SHP77 (cell line): ENCODE data around the gene VAV1.
"Not testable (repeated sequence)": the region's sequence is repeated elsewhere in the genome, so short reads cannot be mapped to it uniquely, and the experiment has no call there.

Experiments
- DNase-seq, 2 experiments: peaks; one replicate each; lab custom pipeline; 2025; lab: John Stamatoyannopoulos, UW

The VAV1 gene

DNA sequence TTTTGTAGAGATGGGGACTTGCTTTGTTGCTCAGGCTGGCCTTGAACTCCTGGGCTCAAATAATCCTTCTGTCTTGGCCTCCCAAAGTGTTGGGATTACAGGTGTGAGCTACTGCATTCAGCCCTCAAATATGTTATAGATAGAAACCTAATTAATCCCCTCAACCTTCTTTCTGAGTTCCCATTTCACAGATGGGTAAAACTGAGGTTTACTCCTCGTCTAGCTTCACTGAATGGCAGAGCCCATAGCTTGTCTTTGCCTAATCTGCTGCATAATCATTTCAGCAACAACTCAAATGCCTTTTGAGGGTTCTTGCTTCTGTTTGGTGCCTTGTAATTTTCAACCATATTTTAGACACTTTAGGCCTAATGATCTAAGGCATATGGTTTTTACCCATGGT lies 78.9 kb downstream of the VAV1 start:
- DNase-seq = no peak

DNA sequence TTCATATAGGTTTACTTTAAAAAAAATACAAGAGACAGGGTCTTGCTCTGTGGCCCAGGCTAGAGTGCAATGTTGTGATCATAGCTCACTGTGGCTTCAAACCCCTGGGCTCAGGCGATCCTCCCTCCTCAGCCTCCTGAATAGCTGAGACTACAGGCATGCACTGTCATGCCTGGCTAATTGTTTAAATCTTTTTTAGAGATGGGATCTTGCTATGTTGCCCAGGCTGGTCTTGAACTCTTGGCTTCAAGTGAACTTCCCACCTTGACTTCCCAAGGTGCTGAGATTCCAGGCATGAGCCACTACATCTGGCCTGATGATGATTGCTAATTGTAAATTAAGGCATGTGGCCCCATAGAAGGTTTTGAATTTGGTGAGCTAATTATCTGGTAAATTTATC lies 79.5 kb downstream of the VAV1 start:
- DNase-seq = no peak

DNA sequence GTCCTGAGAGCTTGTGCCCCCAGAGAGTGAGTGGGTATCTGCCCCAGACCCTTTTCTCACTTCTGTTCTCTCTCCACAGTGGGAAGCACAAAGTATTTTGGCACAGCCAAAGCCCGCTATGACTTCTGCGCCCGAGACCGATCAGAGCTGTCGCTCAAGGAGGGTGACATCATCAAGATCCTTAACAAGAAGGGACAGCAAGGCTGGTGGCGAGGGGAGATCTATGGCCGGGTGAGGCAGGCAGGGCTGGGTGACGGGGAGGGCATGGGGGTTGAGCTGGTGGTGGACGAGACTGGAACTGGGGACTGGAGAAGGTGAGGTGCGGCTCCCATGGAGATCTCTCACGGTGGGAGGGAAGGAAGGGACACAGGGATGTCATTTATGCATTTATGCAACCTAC lies 81.4 kb downstream of the VAV1 start:
- no peak for DNase-seq

DNA sequence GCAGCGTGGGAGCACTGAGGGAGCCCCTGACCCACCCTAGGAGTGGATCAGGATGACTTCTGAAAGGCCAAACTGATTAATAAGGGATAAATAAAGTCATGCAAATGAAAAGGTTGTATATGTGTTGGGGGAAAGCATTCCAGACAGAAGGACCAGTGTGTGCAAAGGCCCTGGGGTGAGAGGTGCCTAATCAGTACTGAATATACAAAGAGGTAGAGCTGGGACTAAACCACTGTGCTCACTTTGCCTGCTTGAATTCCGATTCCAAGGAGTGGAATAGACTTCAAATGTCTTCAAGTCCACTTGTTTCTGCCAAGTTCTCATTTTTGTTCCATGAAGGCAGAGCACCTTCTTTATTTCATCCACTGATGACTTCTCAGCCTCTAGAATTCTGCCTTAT lies 82.2 kb downstream of the VAV1 start:
- DNase-seq = no peak

DNA sequence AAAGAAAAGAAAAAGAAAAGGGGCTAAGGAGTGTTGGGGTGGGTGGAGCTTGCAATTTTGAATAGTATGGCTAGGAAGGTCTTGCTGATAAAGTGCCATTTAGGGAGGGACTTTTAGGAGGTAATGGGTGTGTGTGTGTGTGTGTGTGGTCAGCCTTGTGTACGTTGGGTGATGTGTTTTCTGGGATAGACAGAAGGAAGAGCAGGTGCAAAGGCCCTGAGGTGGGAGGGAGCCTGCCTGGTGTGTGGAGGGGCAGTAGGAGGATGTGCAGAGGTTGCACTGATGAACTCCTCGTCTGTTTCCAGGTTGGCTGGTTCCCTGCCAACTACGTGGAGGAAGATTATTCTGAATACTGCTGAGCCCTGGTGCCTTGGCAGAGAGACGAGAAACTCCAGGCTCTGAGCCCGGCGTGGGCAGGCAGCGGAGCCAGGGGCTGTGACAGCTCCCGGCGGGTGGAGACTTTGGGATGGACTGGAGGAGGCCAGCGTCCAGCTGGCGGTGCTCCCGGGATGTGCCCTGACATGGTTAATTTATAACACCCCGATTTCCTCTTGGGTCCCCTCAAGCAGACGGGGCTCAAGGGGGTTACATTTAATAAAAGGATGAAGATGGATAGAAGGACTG lies 84.4 kb downstream of the VAV1 start:
- no peak for DNase-seq

DNA sequence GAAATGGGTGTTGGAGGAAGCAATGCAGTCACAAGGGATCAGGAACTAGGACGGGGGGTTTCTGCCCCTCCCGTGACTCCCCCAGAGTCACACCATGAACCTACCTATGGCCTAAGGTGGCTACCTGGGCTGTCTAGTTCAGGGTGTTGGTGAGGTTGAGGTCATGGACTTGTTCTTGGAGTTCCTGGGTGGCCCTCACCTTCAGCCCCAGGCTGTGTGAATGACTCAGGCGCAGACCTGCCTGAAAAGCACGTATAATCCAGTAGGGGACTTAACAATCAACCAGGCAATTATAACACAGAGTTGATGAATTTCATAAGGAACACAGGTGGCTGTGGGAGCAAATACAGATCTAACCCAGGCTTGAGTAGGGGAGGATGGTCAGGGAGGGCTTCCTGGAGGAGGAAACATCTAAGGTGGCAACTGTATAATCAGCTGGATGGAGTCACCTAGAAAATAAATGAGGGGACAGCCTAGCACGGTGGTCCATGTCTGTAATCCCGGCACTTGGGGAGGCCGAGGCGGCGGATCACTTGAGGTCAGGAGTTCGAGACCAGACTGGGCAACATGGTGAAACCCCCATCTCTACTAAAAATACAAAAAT lies 89.3 kb downstream of the VAV1 start:
- no peak for DNase-seq

DNA sequence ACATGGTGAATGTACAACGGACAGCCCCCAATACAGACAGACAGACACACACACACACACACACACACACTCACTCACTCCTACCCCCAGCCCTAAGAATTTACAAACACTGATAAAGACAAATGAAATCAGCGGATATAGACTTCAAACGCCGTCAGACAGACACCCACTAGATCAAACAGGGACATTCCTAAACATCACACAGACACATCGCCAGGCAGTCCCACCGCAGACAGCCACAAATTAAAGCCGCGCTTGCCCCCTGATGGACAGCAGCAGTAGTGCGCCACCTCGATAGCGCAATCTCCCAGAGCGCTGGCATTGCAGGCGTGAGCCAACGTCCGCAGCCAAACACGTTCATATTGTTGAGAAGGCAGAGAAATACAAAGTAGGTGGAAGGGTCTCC lies 90.2 kb downstream of the VAV1 start:
- peak; percentile 47 to 62 for DNase-seq

DNA sequence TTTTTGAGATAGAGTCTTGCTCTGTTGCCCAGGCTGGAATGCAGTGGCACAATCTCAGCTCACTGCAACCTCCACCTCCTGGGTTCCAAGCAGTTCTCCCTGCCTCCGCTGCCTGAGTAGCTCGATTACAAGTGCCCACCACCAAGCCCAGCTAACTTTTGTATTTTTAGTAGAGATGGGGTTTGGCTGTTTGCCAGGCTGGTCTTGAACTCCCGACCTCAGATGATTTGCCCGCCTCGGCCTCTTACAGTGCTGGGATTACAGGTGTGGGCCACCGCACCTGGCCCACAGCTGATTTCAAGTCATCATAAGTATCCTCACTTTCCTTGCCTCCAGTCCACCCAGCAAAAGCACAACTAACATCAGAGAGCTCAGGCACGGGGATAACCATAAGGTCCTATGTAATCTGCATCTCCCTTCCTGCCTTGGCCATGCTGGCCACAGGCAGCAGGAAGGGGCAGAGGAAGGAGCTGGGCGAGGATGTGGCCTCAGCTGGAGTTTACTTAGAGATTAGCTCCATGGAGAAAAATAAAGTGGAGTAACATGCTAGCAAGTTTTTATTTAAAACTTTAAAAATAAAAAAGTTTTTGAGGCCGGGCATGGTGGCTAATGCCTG lies 91.9 kb downstream of the VAV1 start:
- no peak for DNase-seq

DNA sequence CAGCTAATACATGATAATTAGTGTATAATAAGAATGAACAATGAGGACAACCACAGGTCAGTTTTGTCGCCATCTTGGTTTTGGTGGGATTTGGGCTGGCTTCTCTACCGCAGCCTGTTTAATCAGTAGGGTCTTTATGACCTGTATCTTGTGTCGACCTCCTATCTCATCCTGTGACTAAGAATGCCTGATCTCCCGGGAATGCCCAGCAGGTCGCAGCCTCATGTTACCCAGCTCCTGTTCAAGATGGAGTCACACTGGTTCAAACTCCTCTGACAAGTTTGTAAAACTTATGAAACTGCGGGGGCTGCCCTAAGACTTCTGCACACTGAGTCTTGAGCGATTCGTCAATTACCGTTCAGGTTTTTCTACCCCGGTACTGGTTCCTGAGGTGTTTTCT lies 93.3 kb downstream of the VAV1 start:
- DNase-seq = no peak

DNA sequence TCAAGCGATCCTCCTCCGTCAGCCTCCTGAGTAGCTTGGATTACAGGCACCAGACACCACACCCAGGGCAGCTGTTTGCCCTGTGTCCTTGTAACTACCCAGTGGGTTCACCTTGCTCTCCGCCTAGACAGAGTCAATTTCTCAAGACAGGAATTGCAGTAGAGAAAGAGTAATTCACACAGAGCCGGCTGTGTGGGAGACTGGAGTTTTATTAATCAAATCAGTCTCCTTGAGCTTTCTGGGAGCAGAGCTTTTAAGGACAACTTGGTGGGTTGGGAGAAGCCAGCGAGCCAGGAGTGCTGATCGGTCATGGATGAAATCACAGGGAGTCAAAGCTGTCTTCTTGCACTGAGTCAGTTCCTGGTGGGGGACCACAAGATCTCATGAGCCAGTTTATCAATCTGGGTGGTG lies 94.2 kb downstream of the VAV1 start:
- no peak for DNase-seq

DNA sequence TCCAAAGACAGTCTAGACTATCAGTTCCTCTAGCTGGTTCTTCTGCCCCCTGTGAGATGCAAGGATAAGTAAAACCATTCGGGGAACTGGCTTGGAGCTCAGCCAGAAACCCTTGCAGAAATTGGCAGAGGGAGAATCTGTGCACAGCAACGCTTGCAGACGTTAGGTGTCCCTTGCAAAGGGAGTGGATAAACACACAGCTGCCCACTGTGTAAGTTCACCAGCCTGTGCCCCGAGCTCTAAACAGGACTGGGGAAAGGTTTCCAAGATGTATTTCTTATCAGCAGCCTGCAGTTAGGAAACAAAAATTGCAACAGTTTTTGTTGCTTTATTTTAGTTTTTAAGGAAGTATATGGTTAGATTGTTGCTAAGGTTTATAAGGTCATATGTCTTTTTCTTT lies 95.8 kb downstream of the VAV1 start:
- DNase-seq = no peak

DNA sequence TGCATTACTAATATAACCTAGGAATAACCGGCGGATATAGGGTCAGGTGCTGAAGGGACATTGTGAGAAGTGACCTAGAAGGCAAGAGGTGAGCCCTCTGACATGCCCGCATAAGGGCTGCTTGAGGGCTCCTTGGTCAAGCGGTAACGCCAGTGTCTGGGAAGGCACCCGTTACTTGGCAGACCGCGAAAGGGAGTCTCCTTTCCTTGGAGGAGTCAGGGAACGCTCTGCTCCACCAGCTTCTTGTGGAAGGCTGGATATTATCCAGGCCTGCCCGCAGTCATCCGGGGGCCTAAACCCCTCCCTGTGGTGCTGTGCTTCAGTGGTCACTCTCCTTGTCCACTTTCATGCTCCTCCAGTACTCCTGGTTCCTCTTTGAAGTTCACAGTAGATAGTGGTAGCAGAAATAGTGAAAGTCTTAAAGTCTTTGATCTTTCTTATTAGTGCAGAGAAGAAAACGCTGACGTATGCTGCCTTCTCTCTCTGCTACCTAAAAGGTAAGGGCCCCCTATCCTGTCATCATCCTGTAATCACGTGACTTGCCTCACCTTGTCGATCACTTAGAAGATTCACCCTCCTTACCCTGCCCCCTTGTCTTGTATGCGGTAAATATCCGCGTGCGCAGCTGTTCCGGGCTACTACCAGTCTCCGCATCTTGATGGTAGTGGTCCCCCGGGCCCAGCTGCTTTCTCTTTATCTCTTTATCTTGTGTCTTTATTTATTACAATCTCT lies 96.8 kb downstream of the VAV1 start:
- DNase-seq = not testable (repeated sequence)

DNA sequence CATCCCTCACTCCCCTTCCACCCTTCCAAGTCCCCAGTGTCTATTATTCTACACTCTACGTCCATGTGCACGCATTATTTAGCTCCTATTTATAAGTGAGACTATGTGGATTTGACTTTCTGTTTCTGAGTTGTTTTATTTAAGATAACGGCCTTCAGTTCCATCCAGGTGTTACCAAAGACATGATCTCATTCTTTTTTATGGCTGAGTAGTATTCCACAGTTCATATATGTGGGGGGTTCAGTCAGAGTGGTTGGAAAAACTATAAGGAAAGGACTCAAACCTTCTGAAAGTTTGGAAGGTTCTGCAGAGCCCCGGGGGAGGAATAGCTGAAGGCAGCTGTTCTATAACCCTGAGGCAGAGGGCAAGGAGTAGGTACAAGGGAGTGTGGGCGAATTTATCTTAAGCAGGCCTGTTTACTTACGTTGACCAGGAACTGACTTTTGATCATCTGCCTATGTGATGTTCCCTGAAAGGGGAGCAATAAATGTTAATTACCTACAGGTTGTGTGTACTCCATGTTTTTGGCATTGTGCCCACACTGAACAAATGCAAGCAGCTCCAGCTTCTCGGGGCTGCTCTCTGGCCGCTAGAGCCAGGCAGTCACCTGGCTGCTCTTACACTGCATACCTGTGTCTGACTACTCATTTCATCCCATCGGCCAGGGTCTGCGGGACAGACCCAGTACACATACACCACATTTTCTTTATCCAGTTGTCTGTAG lies 101.4 kb downstream of the VAV1 start:
- peak in 1 of 2 experiments; percentile 10 for DNase-seq

DNA sequence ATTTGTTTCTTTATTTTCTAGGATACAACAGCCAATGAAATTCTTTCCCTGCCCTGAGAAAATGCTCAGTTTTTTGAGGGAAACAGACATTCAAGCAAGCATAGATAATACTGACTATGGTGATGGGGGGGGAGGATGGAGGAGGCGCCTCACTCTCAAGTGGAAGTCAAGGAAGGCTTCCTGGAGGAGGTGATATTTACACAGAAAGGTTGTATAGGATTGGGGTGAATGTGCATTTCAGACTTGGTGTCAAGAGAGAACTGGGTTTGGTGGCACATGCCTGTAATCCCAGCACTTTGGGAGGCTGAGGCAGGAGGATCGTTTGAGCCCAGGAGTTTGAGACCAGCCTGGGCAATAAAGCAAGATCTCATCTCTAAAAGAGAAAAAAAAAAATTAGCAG lies 102.7 kb downstream of the VAV1 start:
- DNase-seq = no peak

DNA sequence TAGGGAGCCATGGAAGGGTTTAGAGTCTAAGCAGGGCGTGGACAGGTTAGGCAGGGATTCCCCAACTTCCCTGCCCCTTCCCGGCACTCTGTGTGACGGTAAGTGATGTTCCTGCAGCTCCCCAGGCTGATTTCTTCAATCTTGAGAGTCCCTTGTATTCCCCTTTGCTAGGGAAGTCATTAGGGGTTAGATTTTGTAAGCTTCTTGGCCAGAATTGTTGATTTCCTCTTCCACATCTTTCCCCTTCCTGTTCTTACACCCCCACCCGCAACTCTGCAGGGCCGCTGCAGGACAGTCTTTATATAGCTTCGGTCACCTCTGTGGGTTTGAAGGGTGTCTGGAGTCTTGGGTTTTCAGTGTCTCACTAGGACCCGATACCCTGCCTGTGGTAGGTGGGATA lies 104.2 kb downstream of the VAV1 start:
- no peak for DNase-seq

DNA sequence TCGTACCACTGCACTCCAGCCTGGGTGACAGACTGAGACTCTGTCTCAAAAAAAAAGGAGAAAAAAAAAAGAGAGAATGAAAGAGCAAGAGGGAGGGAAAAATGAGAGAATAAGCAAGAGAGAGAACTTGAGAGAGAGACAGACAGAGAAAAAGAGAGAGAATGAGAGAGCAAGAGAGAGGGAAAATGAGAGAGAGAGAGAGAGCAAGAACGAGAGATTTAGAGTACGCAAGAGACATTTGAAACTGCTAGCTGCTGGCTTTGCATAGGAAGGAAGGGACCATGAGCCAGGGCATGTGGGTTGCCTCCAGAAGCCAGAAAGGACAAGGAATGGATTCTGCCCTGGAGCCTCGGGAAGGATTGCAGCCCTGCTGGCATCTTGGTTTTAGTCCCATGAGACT lies 105.3 kb downstream of the VAV1 start:
- no peak for DNase-seq

DNA sequence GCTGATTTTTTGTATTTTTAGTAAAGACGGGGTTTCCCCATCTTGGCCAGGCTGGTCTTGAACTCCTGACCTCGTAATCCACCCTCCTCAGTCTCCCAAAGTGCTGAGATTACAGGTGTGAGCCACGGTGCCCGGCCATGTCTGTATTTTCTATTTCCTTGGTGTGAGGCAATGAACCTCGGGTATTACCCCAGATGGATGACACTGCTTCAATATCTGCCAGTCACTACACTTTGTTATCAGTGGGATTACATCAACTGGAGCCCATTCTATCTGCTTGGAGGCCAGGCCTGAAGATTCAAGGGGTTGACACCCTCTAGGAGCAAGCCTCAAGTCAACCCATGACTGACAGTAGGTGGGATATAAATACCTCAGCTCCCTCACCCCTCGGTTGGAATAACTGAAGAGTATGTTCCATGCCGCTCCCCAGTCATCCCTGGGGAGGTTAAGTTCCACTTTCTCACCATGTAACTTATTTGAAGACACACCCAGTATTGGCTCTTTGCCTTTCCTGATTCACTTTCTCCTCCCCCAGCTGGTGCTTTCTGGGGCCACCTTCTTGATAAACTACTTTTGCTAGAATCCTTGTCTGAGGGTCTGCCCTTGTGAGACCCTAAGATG lies 113.9 kb downstream of the VAV1 start:
- DNase-seq = no peak

DNA sequence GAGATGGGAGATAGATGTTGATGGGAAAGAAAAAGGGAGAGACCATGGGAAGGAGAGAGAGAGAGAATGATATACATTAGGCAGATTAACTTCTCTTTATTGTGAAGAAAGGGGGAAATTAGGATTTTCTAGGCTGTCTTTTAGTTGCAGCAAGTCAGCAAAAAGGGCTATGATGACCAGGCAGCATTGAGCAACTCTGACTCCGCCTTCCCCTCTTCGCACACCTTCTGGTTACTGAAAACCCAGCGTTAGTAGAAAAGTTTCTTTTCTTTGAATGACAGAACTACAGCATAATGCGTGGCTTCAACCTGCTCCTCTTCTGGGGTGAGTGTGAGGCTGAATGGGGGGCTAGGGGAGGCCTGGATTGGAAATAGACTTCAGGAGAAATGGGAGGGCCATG lies 114.8 kb downstream of the VAV1 start, which contains the start of gene ADGRE1:
TSS of gene ADGRE1 (plus strand) at position 264 of the 400 bp plus-strand sequence. CDS start at position 294, 30 bp downstream.
- DNase-seq = no peak

DNA sequence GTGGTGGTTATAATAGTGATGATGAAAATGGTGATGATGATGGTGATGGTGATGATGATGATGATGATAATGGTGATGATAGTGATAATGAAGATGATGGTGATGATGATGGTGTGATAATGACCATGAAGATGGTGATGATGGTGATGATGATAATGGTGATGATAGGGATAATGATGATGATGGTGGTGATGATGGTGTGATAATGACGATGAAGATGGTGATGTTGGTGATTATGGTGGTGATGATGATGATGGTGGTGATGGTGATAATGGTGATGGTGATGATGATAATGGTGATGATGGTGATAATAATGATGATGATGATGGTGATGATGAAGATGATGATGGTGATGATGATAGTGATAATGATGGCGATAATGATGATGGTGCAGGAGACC lies 116.5 kb downstream of the VAV1 start:
- no peak for DNase-seq

DNA sequence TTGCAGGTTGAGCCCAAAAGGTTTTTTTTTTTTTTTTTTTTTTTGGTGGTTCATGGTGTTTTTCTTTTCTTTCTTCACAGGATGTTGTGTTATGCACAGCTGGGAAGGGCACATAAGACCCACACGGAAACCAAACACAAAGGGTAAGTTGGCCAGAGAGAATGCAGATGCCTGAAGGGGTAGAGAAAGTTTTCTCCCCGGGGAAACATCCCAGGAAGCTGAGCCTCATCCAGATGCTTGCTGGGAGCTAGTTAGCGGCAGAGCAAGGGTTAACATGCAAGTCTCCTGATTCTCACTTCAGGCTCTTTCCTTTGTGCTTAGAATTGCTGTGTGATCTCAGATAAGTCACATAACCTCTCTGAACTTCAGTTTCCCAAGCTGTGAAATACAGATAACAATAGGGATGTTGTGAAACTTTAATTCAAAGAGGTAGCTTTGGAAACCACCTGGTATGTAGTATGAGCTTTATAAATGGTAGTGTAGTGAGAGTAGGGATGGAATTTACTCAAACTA lies 117.9 kb downstream of the VAV1 start:
- DNase-seq = no peak

DNA sequence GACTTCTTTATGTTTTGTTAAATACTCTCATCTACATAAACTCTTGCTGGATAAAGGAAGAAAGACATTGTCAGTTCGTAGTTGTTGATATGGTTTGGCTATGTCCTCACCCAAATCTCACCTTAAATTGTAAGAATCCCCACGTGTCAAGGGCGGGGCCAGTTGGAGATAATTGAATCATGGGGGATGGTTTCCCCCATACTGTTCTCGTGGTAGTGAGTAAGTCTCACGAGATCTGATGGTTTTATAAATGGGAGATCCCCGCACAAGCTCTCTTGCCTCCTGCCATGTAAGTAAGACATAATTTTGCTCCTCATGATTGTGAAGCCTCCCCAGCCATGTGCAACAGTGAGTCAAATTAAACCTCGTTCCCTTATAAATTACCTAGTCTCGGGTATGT lies 118.4 kb downstream of the VAV1 start:
- DNase-seq = no peak
